ENCODE results near the gene HOGA1.

Gene HOGA1

DNA sequence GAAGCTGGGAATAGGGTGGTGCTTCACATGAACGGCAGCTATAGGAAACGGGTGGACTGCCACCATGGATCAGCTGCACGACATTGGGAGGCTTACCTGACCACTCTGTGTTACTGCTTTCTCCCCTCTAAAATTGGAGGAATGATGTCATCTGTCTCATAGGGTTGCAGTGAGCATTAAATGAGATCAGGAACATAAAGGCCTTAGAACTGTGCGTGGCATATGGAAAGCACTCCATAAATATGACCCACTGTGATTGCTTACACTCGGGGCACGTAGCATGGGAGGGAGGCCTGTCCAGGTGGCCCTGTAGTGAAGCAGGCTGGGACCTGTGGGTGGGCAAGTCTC lies 15.1 kb downstream of the HOGA1 start:
- no peak for TF ChIP-seq SIN3A (IDR thresholded peaks at IDR 0.05; ENCODE audit: borderline replicate concordance, insufficient read depth, low read length)
- TF ChIP-seq TAF1 (IDR thresholded peaks at IDR 0.05; ENCODE audit: borderline replicate concordance, insufficient read depth, low read length): no peak
- TF ChIP-seq, protein P1, sequence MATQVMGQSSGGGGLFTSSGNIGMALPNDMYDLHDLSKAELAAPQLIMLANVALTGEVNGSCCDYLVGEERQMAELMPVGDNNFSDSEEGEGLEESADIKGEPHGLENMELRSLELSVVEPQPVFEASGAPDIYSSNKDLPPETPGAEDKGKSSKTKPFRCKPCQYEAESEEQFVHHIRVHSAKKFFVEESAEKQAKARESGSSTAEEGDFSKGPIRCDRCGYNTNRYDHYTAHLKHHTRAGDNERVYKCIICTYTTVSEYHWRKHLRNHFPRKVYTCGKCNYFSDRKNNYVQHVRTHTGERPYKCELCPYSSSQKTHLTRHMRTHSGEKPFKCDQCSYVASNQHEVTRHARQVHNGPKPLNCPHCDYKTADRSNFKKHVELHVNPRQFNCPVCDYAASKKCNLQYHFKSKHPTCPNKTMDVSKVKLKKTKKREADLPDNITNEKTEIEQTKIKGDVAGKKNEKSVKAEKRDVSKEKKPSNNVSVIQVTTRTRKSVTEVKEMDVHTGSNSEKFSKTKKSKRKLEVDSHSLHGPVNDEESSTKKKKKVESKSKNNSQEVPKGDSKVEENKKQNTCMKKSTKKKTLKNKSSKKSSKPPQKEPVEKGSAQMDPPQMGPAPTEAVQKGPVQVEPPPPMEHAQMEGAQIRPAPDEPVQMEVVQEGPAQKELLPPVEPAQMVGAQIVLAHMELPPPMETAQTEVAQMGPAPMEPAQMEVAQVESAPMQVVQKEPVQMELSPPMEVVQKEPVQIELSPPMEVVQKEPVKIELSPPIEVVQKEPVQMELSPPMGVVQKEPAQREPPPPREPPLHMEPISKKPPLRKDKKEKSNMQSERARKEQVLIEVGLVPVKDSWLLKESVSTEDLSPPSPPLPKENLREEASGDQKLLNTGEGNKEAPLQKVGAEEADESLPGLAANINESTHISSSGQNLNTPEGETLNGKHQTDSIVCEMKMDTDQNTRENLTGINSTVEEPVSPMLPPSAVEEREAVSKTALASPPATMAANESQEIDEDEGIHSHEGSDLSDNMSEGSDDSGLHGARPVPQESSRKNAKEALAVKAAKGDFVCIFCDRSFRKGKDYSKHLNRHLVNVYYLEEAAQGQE (IDR thresholded peaks at IDR 0.05; ENCODE audit: insufficient read depth in 1 of 2, low read depth in 2 of 2, low read length in 2 of 2): no peak
- no peak for TF ChIP-seq POLR2AphosphoS5 (IDR thresholded peaks at IDR 0.05; ENCODE audit: low read depth, low read length)
- no peak for TF ChIP-seq FOXP2 (optimal IDR thresholded peaks at IDR 0.05; ENCODE audit: borderline replicate concordance, extremely low read depth, extremely low read length, insufficient read depth)

DNA sequence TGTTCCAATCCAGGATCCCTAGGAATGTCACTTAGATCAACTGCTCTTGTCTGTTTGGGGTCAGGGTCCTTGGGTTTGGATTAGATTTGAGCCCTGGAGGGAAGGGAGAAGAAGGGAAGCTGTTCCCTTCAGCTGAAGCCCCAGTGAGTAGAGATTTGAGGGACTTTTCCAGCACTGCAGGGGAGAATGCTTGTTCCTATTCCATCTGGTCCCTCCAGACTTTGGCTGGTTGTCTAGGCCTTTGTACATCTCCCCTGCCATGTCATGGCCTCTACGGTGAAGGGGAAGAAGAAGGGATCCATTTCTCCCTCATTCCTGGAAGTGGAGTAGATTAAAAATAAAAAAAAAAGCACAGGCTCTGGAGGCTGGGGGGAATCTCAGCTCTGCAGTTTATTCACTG lies 16.4 kb downstream of the HOGA1 start:
- no peak for TF ChIP-seq TAF1 (IDR thresholded peaks at IDR 0.05; ENCODE audit: borderline replicate concordance, insufficient read depth, low read length)
- no peak for TF ChIP-seq POLR2AphosphoS5 (IDR thresholded peaks at IDR 0.05; ENCODE audit: low read depth, low read length)
- no peak for TF ChIP-seq FOXP2 (optimal IDR thresholded peaks at IDR 0.05; ENCODE audit: borderline replicate concordance, extremely low read depth, extremely low read length, insufficient read depth)
- TF ChIP-seq SIN3A (IDR thresholded peaks at IDR 0.05; ENCODE audit: borderline replicate concordance, insufficient read depth, low read length): no peak
- TF ChIP-seq, protein P1 (IDR thresholded peaks at IDR 0.05; ENCODE audit: insufficient read depth in 1 of 2, low read depth in 2 of 2, low read length in 2 of 2): no peak

DNA sequence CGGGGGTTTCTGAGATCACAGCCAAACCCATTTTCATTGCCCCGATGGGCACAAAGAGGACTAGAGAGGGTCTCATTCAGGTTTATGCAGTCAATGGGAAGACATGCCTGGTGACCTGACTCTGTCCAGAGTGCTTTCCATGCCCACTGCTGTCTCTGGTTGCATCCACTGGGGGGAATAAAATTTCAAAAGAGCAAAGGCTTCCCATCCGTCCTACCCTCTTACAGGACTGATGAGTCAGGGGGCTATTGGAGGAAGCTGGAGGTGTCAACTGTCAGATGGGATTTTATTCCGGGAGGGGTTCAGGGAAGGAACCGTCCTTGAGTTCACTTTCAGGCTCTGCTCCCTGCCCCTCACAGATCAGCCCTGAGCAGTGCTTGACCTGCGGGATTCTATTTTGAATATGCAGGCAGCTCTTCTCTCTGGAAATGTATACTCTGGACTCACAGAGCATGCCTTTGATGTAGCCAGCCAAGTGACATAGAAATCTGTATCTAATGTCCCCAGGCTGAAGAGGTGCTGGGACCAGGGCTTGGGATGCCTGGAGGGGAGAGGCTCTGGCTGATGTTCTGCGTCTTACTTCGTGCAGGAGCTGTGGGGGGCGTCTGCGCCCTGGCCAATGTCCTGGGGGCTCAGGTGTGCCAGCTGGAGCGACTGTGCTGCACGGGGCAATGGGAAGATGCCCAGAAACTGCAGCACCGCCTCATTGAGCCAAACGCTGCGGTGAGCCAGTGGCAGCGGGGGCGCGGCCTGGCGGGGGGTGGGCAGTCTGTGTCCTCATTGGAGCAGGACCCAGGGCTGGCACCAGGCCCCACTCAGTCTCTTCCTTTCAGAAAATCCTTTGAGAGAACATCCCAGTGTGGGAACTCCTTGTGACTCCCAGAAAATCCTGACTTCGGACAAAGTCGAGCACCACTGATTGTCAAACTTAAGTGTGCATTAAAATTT lies 17.4 kb downstream of the HOGA1 start:
- TF ChIP-seq, protein P1 (IDR thresholded peaks at IDR 0.05; ENCODE audit: insufficient read depth in 1 of 2, low read depth in 2 of 2, low read length in 2 of 2): no peak
- TF ChIP-seq TAF1 (IDR thresholded peaks at IDR 0.05; ENCODE audit: borderline replicate concordance, insufficient read depth, low read length) (no peak), POLR2AphosphoS5 (IDR thresholded peaks at IDR 0.05; ENCODE audit: low read depth, low read length) (no peak), SIN3A (IDR thresholded peaks at IDR 0.05; ENCODE audit: borderline replicate concordance, insufficient read depth, low read length) (no peak), FOXP2 (optimal IDR thresholded peaks at IDR 0.05; ENCODE audit: borderline replicate concordance, extremely low read depth, extremely low read length, insufficient read depth) (no peak)

DNA sequence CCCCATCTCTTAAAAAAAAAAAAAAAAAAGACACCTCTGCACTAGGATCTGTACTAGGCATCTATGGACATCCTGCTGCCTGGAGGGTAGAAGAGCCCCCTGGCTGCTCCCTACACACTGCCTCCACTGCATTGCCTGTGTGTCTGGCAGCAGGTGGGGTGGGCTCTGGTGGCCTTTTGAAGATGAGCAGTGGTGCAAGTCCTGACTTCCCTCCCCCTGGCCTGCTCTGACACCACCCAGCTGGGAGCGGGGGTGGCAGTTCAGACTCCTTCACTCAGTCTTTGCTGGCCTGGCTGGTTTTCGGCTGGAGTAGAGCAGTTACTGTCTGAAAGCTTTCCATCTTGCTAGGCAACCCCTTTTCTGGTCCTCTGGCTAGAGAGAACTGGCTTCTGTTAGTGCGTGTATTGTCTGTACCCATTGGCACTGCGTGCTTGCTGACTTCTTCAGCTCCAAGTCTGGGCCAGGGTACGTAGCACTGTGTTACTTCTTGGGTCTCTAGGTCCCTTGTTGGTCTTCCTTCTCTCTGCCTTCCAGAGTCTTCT lies 23.0 kb downstream of the HOGA1 start:
- TF ChIP-seq TAF1 (IDR thresholded peaks at IDR 0.05; ENCODE audit: borderline replicate concordance, insufficient read depth, low read length) (no peak), FOXP2 (optimal IDR thresholded peaks at IDR 0.05; ENCODE audit: borderline replicate concordance, extremely low read depth, extremely low read length, insufficient read depth) (no peak), SIN3A (IDR thresholded peaks at IDR 0.05; ENCODE audit: borderline replicate concordance, insufficient read depth, low read length) (no peak), POLR2AphosphoS5 (IDR thresholded peaks at IDR 0.05; ENCODE audit: low read depth, low read length) (no peak)
- TF ChIP-seq, protein P1 (IDR thresholded peaks at IDR 0.05; ENCODE audit: insufficient read depth in 1 of 2, low read depth in 2 of 2, low read length in 2 of 2): no peak

All from PFSK-1 (cell line).